ENCODE data around the gene CXCR3.

GRCh38 chrX:71660562-71661416, 42.5 kb upstream of the CXCR3 start:
- no peak for TF ChIP-seq SUZ12 (IDR thresholded peaks at IDR 0.05; ENCODE audit: extremely low read depth, insufficient read depth, insufficient read length)
- no peak for TF ChIP-seq YY1 (IDR thresholded peaks at IDR 0.05; ENCODE audit: insufficient read depth, insufficient read length)
- no peak for TF ChIP-seq ZNF274 (IDR thresholded peaks at IDR 0.05; ENCODE audit: low read depth, low read length)
